H1 (cell line): ENCODE results near the gene CIRBP.

Experiments
- CTCF ChIP-seq, 3 experiments: IDR thresholded peaks; 1 replicate in 2 of 3; 2 replicates in 1 of 3; pipeline versions ENCODE4 v1.5.1 to v1.6.1; 2011; ENCODE audit warnings: low read length in 3 of 3, mild to moderate bottlenecking in 3 of 3, inconsistent platforms in 2 of 3, low read depth in 1 of 3, moderate library complexity in 1 of 3; ENCODE audit not compliant: insufficient read depth in 1 of 3; ENCODE audit errors: control extremely low read depth in 1 of 3
- RAD21 ChIP-seq, 2 experiments: IDR thresholded peaks in 1 of 2; conservative IDR thresholded peaks in 1 of 2; 2 replicates each; pipeline ENCODE4 v1.6.1; 2011; ENCODE audit warnings: low read depth in 2 of 2, low read length in 2 of 2, improper control_type of control experiment in 1 of 2, inconsistent platforms in 1 of 2, mild to moderate bottlenecking in 1 of 2, moderate library complexity in 1 of 2
- RXRA ChIP-seq: IDR thresholded peaks from 2 replicates; pipeline ENCODE4 v1.6.1; 2011; ENCODE audit warnings: low read depth, mild to moderate bottlenecking, low read length, moderate library complexity; ENCODE audit not compliant: insufficient read depth

DNA sequence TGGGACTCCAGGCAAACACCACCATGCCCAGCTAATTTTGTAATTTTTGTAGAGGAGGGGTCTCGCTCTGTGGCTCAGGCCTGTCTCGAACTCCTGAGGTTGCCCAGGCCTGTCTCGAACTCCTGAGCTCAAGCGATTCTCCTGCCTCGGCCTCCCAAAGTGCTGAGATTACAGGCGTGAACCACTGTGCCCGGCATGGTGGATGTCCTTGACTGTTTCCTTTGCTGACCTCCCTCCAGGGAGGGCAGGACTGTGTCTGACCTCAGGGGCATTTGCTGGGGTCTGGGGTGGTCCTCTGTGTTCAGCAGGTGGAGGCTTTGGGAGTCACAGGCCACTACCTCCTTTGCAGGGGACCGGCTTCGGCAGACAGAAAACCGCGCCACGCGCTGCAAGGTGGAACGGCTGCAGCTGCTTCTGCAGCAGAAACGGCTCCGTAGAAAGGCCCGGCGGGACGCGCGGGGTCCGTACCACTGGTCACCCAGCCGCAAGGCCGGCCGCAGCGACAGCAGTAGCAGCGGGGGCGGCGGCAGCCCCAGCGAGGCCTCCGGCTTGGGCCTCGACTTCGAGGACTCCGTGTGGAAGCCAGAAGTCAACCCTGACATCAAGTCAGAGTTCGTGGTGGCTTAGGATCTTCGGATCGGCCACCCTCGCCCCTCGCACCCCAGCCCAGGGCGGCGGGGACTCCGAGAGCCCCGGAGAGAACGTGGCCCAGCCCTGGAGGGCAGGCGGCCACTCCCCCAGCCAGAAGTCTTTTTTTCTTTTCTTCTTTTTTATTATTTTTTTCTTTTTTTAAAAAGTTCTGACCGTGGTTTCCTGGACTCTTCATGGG is 12.3 kb upstream of the CIRBP start:
- TF ChIP-seq RXRA: no peak
- no peak for TF ChIP-seq CTCF (IDR thresholded peaks at IDR 0.05; ENCODE audit: control extremely low read depth in 1 of 3, insufficient read depth in 1 of 3, low read depth in 1 of 3, low read length in 3 of 3)
- no peak for TF ChIP-seq RAD21 (IDR thresholded peaks at IDR 0.05 in 1 of 2, conservative IDR thresholded peaks at IDR 0.05 in 1 of 2; ENCODE audit: low read depth in 2 of 2, low read length in 2 of 2)
